T-helper 22 cell (primary cell): ENCODE data around the gene SVBP.

Experiments
- DNase-seq: peaks from one replicate; pipeline ENCODE4 v3.0.0-alpha.2; 2020; ENCODE audit warnings: low read depth

The SVBP gene

DNA sequence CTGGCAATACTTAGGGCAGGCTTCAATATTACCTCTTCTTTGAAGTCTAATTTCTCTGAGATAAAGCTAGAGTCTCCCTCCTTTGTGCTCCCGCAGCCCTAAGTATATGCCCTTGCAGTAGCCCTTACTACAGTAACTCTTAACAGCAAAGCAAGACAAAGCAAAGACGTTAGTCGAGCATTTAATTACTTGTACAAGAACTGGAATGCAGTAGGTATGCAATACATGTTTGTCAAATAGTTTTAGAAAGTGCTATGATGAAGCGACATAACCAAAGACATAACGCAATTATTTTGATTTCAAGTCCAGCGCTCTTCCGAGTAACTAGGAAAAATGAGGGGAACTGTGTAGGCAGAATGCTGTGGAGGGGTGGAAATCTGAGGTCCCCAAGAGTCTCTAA, 51.9 kb downstream of the SVBP start:
- DNase-seq, result no peak

DNA sequence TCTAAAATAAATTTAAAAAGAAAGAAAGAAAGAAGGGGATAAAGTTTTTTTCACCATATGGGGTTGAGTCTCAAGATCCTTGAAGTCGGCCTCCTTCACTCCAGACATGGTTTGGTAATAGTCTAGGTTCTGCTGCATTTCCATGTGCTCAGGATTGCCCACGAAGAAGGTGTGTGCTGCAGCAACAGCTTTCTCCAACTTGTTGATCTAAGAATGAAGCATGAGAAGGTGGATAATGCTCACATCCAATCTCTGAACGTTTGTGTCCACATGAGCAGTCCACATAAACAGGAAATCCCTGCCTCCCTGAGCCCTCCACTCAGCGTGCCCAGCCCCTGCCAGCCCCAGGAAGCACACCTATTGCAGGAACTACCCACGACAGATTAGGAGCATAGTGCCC, 54.9 kb downstream of the SVBP start:
- DNase-seq, result no peak

DNA sequence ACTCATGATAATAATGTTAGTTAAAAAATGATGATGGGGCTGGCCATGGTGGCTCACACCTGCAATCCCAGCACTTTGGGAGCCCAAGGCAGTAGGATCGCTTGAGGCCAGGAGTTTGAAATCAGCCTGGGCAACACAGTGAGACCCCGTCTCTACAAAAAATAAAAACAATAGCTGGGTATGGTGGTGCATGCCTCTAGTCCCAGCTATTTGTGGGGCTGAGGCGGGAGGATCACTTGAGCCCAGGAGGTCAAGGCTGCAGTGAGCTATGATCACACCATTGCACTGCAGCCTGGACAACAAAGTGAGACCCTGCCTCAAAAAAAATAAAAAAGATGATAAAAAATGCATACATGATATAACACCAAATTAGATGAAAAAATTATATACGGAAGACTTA, 55.6 kb downstream of the SVBP start:
- no peak for DNase-seq

DNA sequence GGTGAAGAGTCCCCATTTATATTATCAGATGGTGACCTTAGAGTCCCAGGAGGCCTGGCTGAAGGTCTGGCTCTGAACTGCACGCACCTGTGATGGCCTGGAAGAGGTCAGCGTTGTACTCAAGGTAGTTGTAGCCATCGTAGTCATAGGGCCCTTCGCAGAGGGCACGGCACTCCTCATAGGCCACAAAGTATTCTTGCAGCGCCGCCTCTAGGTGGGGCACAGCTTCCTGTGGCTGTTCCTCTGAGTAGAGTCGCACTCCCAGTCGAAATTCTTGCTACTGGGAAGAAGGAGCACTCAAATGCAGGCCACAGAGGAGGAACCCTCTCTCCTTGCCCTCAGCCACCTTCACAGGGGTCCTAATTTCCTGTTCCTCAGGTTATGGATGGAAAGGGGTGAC, 58.1 kb downstream of the SVBP start:
- DNase-seq, result no peak

DNA sequence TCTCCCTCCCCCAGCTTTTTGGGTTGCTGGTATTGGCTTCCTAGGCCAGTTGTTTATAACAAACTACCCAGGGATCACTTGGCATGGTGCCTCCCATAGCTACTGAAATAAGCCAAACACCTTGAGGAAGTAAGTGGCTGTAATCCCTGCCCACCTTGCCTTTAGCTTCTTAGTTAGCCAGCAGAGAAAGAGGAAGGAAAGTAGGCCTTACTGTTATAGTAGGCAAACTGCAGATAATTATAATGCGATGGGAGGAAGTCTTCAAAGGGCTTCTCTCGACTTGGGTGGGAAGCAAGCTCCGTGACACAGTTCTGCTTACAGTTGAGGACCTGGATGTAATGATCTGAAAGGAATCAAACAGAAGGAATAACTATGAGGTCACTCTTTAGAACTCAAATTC, 58.6 kb downstream of the SVBP start:
- DNase-seq, result no peak

DNA sequence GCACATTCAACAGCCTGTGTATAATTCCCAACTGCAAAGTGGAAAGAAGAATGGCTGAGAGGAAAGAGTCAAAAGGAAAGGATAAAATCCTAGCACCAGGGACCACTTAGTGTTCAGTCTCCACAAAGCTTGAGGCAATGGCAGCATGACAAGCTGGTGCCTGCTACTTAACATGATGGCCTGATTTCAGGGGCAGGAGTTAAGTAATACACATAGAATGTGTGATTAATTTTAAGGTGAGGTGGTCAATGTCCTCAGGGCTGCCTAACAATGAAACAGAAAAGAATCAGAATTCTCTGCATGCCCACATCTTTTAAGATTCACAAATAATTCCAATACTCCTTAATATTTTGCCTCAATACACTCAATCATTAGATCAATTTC, 59.3 kb downstream of the SVBP start:
- DNase-seq, result no peak
